ENCODE measurements around the gene CTPS2. TPM values are rescaled to one million over a fixed set of nuclear protein-coding genes. Genes with fewer than 3 reads are reported as not detected.

CTPS2 gene
- polyA plus RNA-seq, 1 of the 3 experiments (the other 2 are of a cell fraction): 6.1 TPM

GRCh38 chrX:16658284-16658683 is 54.2 kb downstream of the CTPS2 start:
- no peaks in the 10 kb centered on the region for H3K9me2 ChIP-seq
- H3K27ac ChIP-seq (ENCODE audit: low read depth in 2 of 2, low read length in 1 of 2): peak overlapping the region in 1 of 2 experiments; percentile 77; a peak in 2 of 4 replicates
- H4K20me1 ChIP-seq (ENCODE audit: insufficient read depth): no peaks in the 10 kb centered on the region
- H2AFZ ChIP-seq (ENCODE audit: low read depth): no peak overlapping the region
- H3K36me3 ChIP-seq (replicated peaks in 1 of 2; ENCODE audit: control insufficient read depth in 1 of 2, insufficient read depth in 2 of 2, low read length in 1 of 2): no peaks in the 10 kb centered on the region
- no peaks in the 10 kb centered on the region for H3K9me3 ChIP-seq
- ChIA-PET CTCF (no interaction called here), POLR2A (no interaction called here)
- WGBS (ENCODE audit: low lambda C conversion rate): 31% methylated on average over 2 of the region's 2 CpGs
- H3K9ac ChIP-seq: no peak overlapping the region
- H3K4me2 ChIP-seq: no peak overlapping the region
- H3K27me3 ChIP-seq (ENCODE audit: insufficient read depth): no peaks in the 10 kb centered on the region
- no peaks in the 10 kb centered on the region for H3K79me2 ChIP-seq (ENCODE audit: insufficient read depth)
- TF ChIP-seq ZBTB33 (IDR thresholded peaks at IDR 0.05; ENCODE audit: borderline replicate concordance, low read depth) (no peak), NFIC (IDR thresholded peaks at IDR 0.05; ENCODE audit: borderline replicate concordance) (0 out of 2 replicates have a peak, but pooled peaks have one; percentile 10), FOXM1 (IDR thresholded peaks at IDR 0.05; ENCODE audit: low read depth) (0 out of 2 replicates have a peak, but pooled peaks have one; percentile 43), FOXJ3 (CRISPR knock-in tag; IDR thresholded peaks at IDR 0.05) (no peak), USF1 (IDR thresholded peaks at IDR 0.05; ENCODE audit: borderline replicate concordance, low read depth) (no peak), JUND (IDR thresholded peaks at IDR 0.05) (peak; percentile 79), EP300 (IDR thresholded peaks at IDR 0.05; ENCODE audit: borderline replicate concordance in 1 of 2, low read depth in 1 of 2, low read length in 1 of 2) (peak in 1 of 2 experiments; percentile 76; a peak in 1 of 4 replicates), FOSL2 (IDR thresholded peaks at IDR 0.05; ENCODE audit: borderline replicate concordance, low read depth) (peak; percentile 61; the same call in 1 of the 2 replicates), TCF12 (IDR thresholded peaks at IDR 0.05) (peak; percentile 76), TEAD4 (IDR thresholded peaks at IDR 0.05; ENCODE audit: borderline replicate concordance, insufficient read depth) (peak; percentile 65; the same call in 1 of the 2 replicates), PBX3 (IDR thresholded peaks at IDR 0.05) (peak; percentile 95)
- peaks cover 0 to 29% of the 10 kb centered on the region in 2 experiments; a peak in 1 of 4 replicates for H3K4me1 ChIP-seq (ENCODE audit: control insufficient read depth in 1 of 2, insufficient read depth in 2 of 2, low read depth in 1 of 2, low read length in 1 of 2)
- no peak for DNase-seq
- peaks cover 16% of the 10 kb centered on the region for H3F3A ChIP-seq (replicated peaks; ENCODE audit: insufficient read depth)
- no peak overlapping the region for H3K4me3 ChIP-seq (ENCODE audit: low read depth in 2 of 2, low read length in 1 of 2)

- H3K27me3 ChIP-seq (ENCODE audit: insufficient read depth): no peaks in the 10 kb centered on the region
- H3K79me2 ChIP-seq (ENCODE audit: insufficient read depth): no peaks in the 10 kb centered on the region
- WGBS (ENCODE audit: low lambda C conversion rate): 57% methylated on average over 3 of the region's 3 CpGs
Observed at GRCh38 chrX:16654093-16654492, 58.4 kb downstream of the CTPS2 start.

More at GRCh38 chrX:16654093-16654492, 58.4 kb downstream of the CTPS2 start:
- Histone ChIP-seq H3K27ac (ENCODE audit: low read depth in 2 of 2, low read length in 1 of 2) (peak overlapping the region in 1 of 2 experiments; percentile 48; a peak in 2 of 4 replicates), H3K9ac (no peak overlapping the region), H3K9me3 (no peaks in the 10 kb centered on the region), H3F3A (replicated peaks; ENCODE audit: insufficient read depth) (peaks cover 14% of the 10 kb centered on the region), H3K9me2 (no peaks in the 10 kb centered on the region), H2AFZ (ENCODE audit: low read depth) (no peak overlapping the region), H3K36me3 (replicated peaks in 1 of 2; ENCODE audit: control insufficient read depth in 1 of 2, insufficient read depth in 2 of 2, low read length in 1 of 2) (peaks cover 0 to 5% of the 10 kb centered on the region in 2 experiments), H4K20me1 (ENCODE audit: insufficient read depth) (no peaks in the 10 kb centered on the region), H3K4me1 (ENCODE audit: control insufficient read depth in 1 of 2, insufficient read depth in 2 of 2, low read depth in 1 of 2, low read length in 1 of 2) (peaks cover 0 to 36% of the 10 kb centered on the region in 2 experiments; a peak in 1 of 4 replicates), H3K4me3 (ENCODE audit: low read depth in 2 of 2, low read length in 1 of 2) (no peak overlapping the region), H3K4me2 (peak overlapping the region; percentile 18; the same call in 1 of the 2 replicates)
- no peak for DNase-seq
- POLR2A ChIA-PET: no interaction called here
- CTCF ChIA-PET: no interaction called here
- TF ChIP-seq REST (IDR thresholded peaks at IDR 0.05; ENCODE audit: low read depth, low read length): no peak
- TF ChIP-seq MAX (IDR thresholded peaks at IDR 0.05; ENCODE audit: low read depth): no peak
- TF ChIP-seq NFIC (IDR thresholded peaks at IDR 0.05; ENCODE audit: borderline replicate concordance): peak; percentile 39; the same call in 1 of the 2 replicates
- peak; percentile 41; the same call in 1 of the 2 replicates for TF ChIP-seq TCF12 (IDR thresholded peaks at IDR 0.05)
- TF ChIP-seq RFX5 (IDR thresholded peaks at IDR 0.05; ENCODE audit: low read length): no peak

Data from SK-N-SH (cell line).